Measurements from ENCODE around the gene NR1H3. TPM values are rescaled to one million over a fixed set of nuclear protein-coding genes. Genes with fewer than 3 reads are reported as not detected.
A peak's percentile ranks its signal among the peaks of the same experiment; 100 is the strongest.

The NR1H3 gene
- polyA plus RNA-seq, 1 experiment = 21.9 TPM

- ChIA-PET CTCF (interaction anchor here (1.5 kb wide), 1 partner anchor 35 kb away, joined by 5 read pairs; no protein-coding TSS in a partner anchor), POLR2A (no interaction called here)
- DNase-seq (ENCODE audit: low read depth, low spot score) = peak; percentile 43
- peak within 1 kb of the TSS; percentile 88 for H3K27ac ChIP-seq (ENCODE audit: low read depth, low read length)
- peak within 1 kb of the TSS; percentile 77 for H3K4me3 ChIP-seq (ENCODE audit: low read depth, low read length)
- H3K27me3 ChIP-seq (ENCODE audit: control insufficient read depth, insufficient read depth, low read length) = no peaks in the 10 kb centered on the region
- TF ChIP-seq, protein P1, sequence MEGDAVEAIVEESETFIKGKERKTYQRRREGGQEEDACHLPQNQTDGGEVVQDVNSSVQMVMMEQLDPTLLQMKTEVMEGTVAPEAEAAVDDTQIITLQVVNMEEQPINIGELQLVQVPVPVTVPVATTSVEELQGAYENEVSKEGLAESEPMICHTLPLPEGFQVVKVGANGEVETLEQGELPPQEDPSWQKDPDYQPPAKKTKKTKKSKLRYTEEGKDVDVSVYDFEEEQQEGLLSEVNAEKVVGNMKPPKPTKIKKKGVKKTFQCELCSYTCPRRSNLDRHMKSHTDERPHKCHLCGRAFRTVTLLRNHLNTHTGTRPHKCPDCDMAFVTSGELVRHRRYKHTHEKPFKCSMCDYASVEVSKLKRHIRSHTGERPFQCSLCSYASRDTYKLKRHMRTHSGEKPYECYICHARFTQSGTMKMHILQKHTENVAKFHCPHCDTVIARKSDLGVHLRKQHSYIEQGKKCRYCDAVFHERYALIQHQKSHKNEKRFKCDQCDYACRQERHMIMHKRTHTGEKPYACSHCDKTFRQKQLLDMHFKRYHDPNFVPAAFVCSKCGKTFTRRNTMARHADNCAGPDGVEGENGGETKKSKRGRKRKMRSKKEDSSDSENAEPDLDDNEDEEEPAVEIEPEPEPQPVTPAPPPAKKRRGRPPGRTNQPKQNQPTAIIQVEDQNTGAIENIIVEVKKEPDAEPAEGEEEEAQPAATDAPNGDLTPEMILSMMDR (IDR thresholded peaks at IDR 0.05; ENCODE audit: low read depth, low read length) = no peak
- H3K9me3 ChIP-seq (ENCODE audit: control insufficient read depth, insufficient read depth, low read length) = no peaks in the 10 kb centered on the region
Measured at GRCh38 chr11:47269829-47270305, 12.1 kb downstream of the NR1H3 start, which contains the start of gene MADD. Gene MADD (plus strand): TSS chr11:47270133.

GRCh38 chr11:47270331-47271271, 12.8 kb downstream of the NR1H3 start:
- TF ChIP-seq, protein P1 (IDR thresholded peaks at IDR 0.05; ENCODE audit: low read depth, low read length) = peak; percentile 33; the same call in 1 of the 2 replicates
- ChIA-PET POLR2A (interaction anchor here (0.6 to 1.1 kb wide), 2 partner anchors 11 to 488 kb away, joined by 3 read pairs; no protein-coding TSS in a partner anchor), CTCF (interaction anchor here (1.0 to 3.0 kb wide), 3 partner anchors 11 to 84 kb away, joined by 5 to 18 read pairs (median 5); no protein-coding TSS in a partner anchor)
- Histone ChIP-seq H3K9me3 (ENCODE audit: control insufficient read depth, insufficient read depth, low read length) (no peaks in the 10 kb centered on the region), H3K27ac (ENCODE audit: low read depth, low read length) (peak overlapping the region; percentile 31), H3K4me3 (ENCODE audit: low read depth, low read length) (peak overlapping the region; percentile 77), H3K27me3 (ENCODE audit: control insufficient read depth, insufficient read depth, low read length) (no peaks in the 10 kb centered on the region)
- DNase-seq (ENCODE audit: low read depth, low spot score) = no peak

DNA sequence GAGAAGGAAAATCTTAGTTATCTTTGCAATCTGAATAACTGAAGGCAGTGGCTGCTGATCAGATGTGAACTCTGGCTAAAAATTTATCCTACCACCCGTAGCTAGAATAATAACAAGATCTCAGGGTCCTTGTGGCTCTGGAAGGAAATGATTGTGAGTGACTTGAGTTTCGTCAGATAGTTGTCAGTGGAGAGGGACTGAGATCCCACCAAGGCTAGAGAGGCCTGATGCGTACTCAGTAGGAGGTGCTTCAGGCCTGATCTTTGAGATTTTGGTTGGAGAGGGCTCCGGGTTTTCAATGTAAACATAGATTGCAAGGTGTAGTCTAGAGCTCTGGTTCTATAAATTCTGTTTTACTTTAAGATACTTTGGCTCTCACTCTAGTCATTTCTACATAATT, 13.5 kb downstream of the NR1H3 start:
- TF ChIP-seq, protein P1 (IDR thresholded peaks at IDR 0.05; ENCODE audit: low read depth, low read length) = no peak
- H3K27me3 ChIP-seq (ENCODE audit: control insufficient read depth, insufficient read depth, low read length) = no peaks in the 10 kb centered on the region
- peak overlapping the region; percentile 77; the same call in 1 of the 2 replicates for H3K4me3 ChIP-seq (ENCODE audit: low read depth, low read length)
- POLR2A ChIA-PET = interaction anchor here (0.6 to 1.1 kb wide), 2 partner anchors 12 to 488 kb away, joined by 3 read pairs; no protein-coding TSS in a partner anchor
- H3K9me3 ChIP-seq (ENCODE audit: control insufficient read depth, insufficient read depth, low read length) = no peaks in the 10 kb centered on the region
- no peak overlapping the region for H3K27ac ChIP-seq (ENCODE audit: low read depth, low read length)
- no peak for DNase-seq (ENCODE audit: low read depth, low spot score)
- CTCF ChIA-PET = interaction anchor here (0.7 to 3.0 kb wide), 5 partner anchors 12 to 119 kb away, joined by 3 to 18 read pairs (median 5); no protein-coding TSS in a partner anchor

GRCh38 chr11:47271961-47272661, 14.3 kb downstream of the NR1H3 start:
- no peak overlapping the region for H3K4me3 ChIP-seq (ENCODE audit: low read depth, low read length)
- TF ChIP-seq, protein P1 (IDR thresholded peaks at IDR 0.05; ENCODE audit: low read depth, low read length) = no peak
- no peaks in the 10 kb centered on the region for H3K9me3 ChIP-seq (ENCODE audit: control insufficient read depth, insufficient read depth, low read length)
- POLR2A ChIA-PET = interaction anchor here (1.4 kb wide), 1 partner anchor 23 kb away, joined by 3 read pairs; the partner anchor contains the start of gene ACP2
- DNase-seq (ENCODE audit: low read depth, low spot score) = no peak
- H3K27ac ChIP-seq (ENCODE audit: low read depth, low read length) = no peak overlapping the region
- CTCF ChIA-PET = interaction anchor here (0.7 to 3.0 kb wide), 4 partner anchors 13 to 120 kb away, joined by 3 to 18 read pairs (median 6); partner anchors contain the start of gene ARFGAP2
- H3K27me3 ChIP-seq (ENCODE audit: control insufficient read depth, insufficient read depth, low read length) = no peaks in the 10 kb centered on the region
